A673 (cell line): ENCODE measurements around the gene CDAN1. TPM values are rescaled to one million over a fixed set of nuclear protein-coding genes. Genes with fewer than 3 reads are reported as not detected.

ENCODE experiments used
- BruUV-seq: library from RNA; stranded (reverse); fragments of 400-500 nt; replicated peaks from 2 replicates; lab custom pipeline; 2021; lab: Mats Ljungman, UMichigan
- CTCF ChIA-PET: fragments of 300-600 bp; sonication (Branson Sonifier 250); formaldehyde crosslinking; loops from one replicate; lab custom pipeline; 2022; ENCODE audit warnings: antibody characterized with exemption; lab: Charles Lee
- POLR2A ChIA-PET: fragments of 300-600 bp; sonication (Branson Sonifier 250); formaldehyde crosslinking; loops from one replicate; lab custom pipeline; 2022; ENCODE audit warnings: antibody characterized with exemption; ENCODE audit not compliant: low non-redundant PET; lab: Charles Lee
- DNase-seq: peaks from one replicate; pipeline ENCODE4 v3.0.0-alpha.2; 2015; ENCODE audit warnings: low spot score
- H3K27ac ChIP-seq: fragments of 200-600 bp; sonication (generic); 2 replicates; pipeline ENCODE4 v1.5.1; 2016; ENCODE audit warnings: mixed run types, low read depth, mild to moderate bottlenecking, mixed read lengths, antibody characterized with exemption, low read length; ENCODE audit not compliant: poor library complexity, severe bottlenecking
- H3K27me3 ChIP-seq: fragments of 200-600 bp; sonication (generic); replicated peaks from 2 replicates; pipeline ENCODE4 v1.6.1; 2017; ENCODE audit warnings: mixed run types, low read depth, mild to moderate bottlenecking, mixed read lengths, antibody characterized with exemption, low read length; ENCODE audit not compliant: insufficient read depth, poor library complexity
- H3K36me3 ChIP-seq: fragments of 200-600 bp; sonication (generic); 2 replicates; pipeline ENCODE4 v1.6.1; 2016; ENCODE audit warnings: mixed run types, mild to moderate bottlenecking, mixed read lengths, antibody characterized with exemption, low read length; ENCODE audit not compliant: insufficient read depth, poor library complexity, severe bottlenecking
- H3K4me1 ChIP-seq: fragments of 200-600 bp; sonication (generic); 2 replicates; pipeline ENCODE4 v1.6.1; 2017; ENCODE audit warnings: mixed run types, mild to moderate bottlenecking, mixed read lengths, antibody characterized with exemption, low read length; ENCODE audit not compliant: insufficient read depth, poor library complexity, severe bottlenecking
- H3K4me3 ChIP-seq: fragments of 200-600 bp; sonication (generic); 2 replicates; pipeline ENCODE4 v1.5.1; 2016; ENCODE audit warnings: low read depth, mixed run types, mild to moderate bottlenecking, mixed read lengths, low read length; ENCODE audit not compliant: poor library complexity, severe bottlenecking
- H3K9me3 ChIP-seq: fragments of 200-600 bp; sonication (generic); 2 replicates; pipeline ENCODE4 v1.6.1; 2016; ENCODE audit warnings: mixed run types, low read depth, mild to moderate bottlenecking, mixed read lengths, antibody characterized with exemption, low read length; ENCODE audit not compliant: poor library complexity, severe bottlenecking
- EZH2 ChIP-seq: fragments of 200-600 bp; sonication (generic); IDR thresholded peaks from 2 replicates; pipeline ENCODE4 v1.6.1; 2017; ENCODE audit warnings: borderline replicate concordance, low read depth, mild to moderate bottlenecking, mixed read lengths, antibody characterized with exemption, low read length; ENCODE audit not compliant: poor library complexity, severe bottlenecking
- intact Hi-C: fragments of 100-400 bp; cut with micrococcal nuclease; formaldehyde crosslinking; loops from one replicate; pipeline ENCODE4 v1.10.0; 2022; ENCODE audit not compliant: unreplicated experiment
- total RNA-seq: library from RNA; stranded (reverse); gene quantifications from 2 replicates; pipeline ENCODE4 v1.2.3, GENCODE V29; 2021
- TF ChIP-seq, protein P1 (sequence below): fragments of 300-800, 200-600 bp; sonication (generic); conservative IDR thresholded peaks from 2 replicates; pipeline ENCODE4 v1.5.1; 2017; ENCODE audit warnings: low read depth, mild to moderate bottlenecking, antibody characterized with exemption, low read length, moderate library complexity, mixed read lengths

Gene CDAN1
- total RNA-seq, 1 experiment from 2014 or later = 29.5 TPM

DNA sequence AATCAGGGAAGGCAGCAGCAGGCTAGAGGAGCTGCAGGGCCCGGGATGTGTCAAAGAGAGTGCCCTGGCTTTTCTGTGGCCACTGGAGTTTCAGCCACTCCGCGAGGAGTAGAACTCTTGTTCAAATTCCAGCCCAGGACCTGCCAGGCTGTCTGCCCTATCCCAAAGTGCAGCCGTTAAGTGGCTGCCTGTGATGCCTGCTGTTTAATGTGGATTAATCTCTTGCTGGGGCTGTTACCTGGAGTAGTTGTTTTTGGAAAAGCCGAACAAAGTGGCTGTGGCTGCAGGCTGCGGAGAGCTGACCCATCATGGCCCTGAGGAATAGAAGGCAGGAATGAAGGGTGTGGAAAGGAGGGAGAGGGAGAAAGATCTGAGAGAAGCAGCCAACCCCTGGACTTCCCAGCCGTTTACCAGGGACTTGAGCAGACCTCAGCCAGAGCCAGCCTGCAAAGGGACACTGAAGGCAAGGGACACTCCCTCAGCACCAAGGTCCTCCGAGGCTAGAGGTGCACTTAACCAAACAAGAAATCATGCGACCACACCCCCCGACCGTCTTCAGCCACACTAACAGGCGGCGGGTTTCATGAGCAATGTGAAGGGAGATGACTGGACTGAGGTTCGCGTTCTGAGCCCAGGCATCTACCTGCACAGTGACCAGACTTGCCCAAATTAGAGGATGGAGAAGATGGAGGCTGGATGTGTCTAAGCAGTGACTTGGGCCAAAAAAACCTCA lies 4.7 kb downstream of the CDAN1 start:
- no peak overlapping the region for H3K27ac ChIP-seq
- H3K27me3 ChIP-seq = no peaks in the 10 kb centered on the region
- CTCF ChIA-PET = no interaction called here
- H3K4me1 ChIP-seq = peaks cover 6% of the 10 kb centered on the region
- DNase-seq = no peak
- no peak overlapping the region for H3K4me3 ChIP-seq
- intact Hi-C loops = no loop called here
- TF ChIP-seq, protein P1, sequence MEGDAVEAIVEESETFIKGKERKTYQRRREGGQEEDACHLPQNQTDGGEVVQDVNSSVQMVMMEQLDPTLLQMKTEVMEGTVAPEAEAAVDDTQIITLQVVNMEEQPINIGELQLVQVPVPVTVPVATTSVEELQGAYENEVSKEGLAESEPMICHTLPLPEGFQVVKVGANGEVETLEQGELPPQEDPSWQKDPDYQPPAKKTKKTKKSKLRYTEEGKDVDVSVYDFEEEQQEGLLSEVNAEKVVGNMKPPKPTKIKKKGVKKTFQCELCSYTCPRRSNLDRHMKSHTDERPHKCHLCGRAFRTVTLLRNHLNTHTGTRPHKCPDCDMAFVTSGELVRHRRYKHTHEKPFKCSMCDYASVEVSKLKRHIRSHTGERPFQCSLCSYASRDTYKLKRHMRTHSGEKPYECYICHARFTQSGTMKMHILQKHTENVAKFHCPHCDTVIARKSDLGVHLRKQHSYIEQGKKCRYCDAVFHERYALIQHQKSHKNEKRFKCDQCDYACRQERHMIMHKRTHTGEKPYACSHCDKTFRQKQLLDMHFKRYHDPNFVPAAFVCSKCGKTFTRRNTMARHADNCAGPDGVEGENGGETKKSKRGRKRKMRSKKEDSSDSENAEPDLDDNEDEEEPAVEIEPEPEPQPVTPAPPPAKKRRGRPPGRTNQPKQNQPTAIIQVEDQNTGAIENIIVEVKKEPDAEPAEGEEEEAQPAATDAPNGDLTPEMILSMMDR = no peak
- TF ChIP-seq EZH2 = no peak
- no TSS peak for BruUV-seq
- H3K36me3 ChIP-seq = peaks cover 72% of the 10 kb centered on the region
- POLR2A ChIA-PET = no interaction called here
- H3K9me3 ChIP-seq = no peaks in the 10 kb centered on the region

DNA sequence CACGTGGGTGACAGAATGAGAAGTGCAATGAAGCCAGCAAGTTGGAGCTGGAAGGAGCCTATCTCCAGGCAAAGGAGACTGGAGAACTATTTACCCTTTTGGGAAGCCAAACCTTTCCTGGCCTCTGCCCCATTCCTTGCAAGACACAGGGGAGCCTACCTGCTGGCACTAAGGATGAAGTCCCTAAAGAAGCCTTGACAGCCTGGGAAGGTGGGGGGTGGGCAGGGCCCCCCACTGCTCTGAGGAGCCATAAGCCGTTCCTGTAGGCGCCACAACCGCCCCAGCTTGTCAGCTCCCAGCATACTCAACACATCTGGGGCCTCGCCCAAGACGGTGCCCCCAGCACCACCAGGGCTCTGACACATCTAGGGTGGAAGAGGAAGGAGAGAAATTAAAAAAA lies 5.5 kb downstream of the CDAN1 start:
- Histone ChIP-seq H3K9me3 (no peaks in the 10 kb centered on the region), H3K4me3 (no peak overlapping the region), H3K27ac (no peak overlapping the region), H3K27me3 (no peaks in the 10 kb centered on the region), H3K36me3 (peaks cover 80% of the 10 kb centered on the region), H3K4me1 (peaks cover 6% of the 10 kb centered on the region)
- ChIA-PET POLR2A (no interaction called here), CTCF (no interaction called here)
- no TSS peak for BruUV-seq
- TF ChIP-seq, protein P1 = no peak
- TF ChIP-seq EZH2 = no peak
- DNase-seq = no peak
- intact Hi-C loops = no loop called here

DNA sequence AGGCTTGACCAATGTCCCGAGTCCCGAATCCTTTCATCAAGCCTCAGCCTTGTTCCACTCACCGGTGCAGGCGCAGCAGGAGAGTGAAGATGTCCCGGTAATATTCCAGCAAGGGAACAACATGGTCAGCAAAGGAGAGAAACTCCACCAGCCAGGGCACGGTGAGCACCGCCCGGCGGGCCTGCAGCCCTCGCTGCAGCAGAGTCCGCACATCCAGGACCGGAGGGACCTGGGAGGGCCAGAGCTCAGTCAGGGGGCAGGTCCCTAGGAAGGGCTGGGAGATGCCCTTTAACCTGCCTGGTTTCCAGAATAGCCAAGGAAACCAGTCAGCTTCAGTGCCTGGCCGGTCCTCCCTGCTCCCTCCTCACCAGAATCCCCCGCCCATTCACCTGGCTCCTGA lies 6.4 kb downstream of the CDAN1 start:
- Histone ChIP-seq H3K4me3 (no peak overlapping the region), H3K4me1 (no peaks in the 10 kb centered on the region), H3K36me3 (peaks cover 87% of the 10 kb centered on the region), H3K27me3 (no peaks in the 10 kb centered on the region), H3K27ac (no peak overlapping the region), H3K9me3 (no peaks in the 10 kb centered on the region)
- BruUV-seq = no TSS peak
- no peak for DNase-seq
- TF ChIP-seq, protein P1 = no peak
- no peak for TF ChIP-seq EZH2
- intact Hi-C loops = no loop called here
- CTCF ChIA-PET = no interaction called here
- POLR2A ChIA-PET = no interaction called here
